ENCODE measurements around the gene CD86.

GRCh38 chr3:122102191-122102935 lies 47.2 kb downstream of the CD86 start:
- no peak for TF ChIP-seq POLR2A (IDR thresholded peaks at IDR 0.05; ENCODE audit: low read depth, low read length)
- TF ChIP-seq POLR2AphosphoS5 (IDR thresholded peaks at IDR 0.05; ENCODE audit: low read depth, low read length): no peak
